Measurements from ENCODE around the gene PIBF1. TPM values are rescaled to one million over a fixed set of nuclear protein-coding genes. Genes with fewer than 3 reads are reported as not detected.
A peak's percentile ranks its signal among the peaks of the same experiment; 100 is the strongest.

PIBF1 gene
- total and polyA plus RNA-seq, 2 of the 4 experiments (the other 2 are of a cell fraction) = 5.1 to 13.3 TPM

GRCh38 chr13:73060251-73061160 is 278.6 kb downstream of the PIBF1 start (continued):
- TF ChIP-seq, protein P1, sequence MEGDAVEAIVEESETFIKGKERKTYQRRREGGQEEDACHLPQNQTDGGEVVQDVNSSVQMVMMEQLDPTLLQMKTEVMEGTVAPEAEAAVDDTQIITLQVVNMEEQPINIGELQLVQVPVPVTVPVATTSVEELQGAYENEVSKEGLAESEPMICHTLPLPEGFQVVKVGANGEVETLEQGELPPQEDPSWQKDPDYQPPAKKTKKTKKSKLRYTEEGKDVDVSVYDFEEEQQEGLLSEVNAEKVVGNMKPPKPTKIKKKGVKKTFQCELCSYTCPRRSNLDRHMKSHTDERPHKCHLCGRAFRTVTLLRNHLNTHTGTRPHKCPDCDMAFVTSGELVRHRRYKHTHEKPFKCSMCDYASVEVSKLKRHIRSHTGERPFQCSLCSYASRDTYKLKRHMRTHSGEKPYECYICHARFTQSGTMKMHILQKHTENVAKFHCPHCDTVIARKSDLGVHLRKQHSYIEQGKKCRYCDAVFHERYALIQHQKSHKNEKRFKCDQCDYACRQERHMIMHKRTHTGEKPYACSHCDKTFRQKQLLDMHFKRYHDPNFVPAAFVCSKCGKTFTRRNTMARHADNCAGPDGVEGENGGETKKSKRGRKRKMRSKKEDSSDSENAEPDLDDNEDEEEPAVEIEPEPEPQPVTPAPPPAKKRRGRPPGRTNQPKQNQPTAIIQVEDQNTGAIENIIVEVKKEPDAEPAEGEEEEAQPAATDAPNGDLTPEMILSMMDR (conservative IDR thresholded peaks at IDR 0.05; ENCODE audit: low read depth, low read length) = 0 out of 2 replicates have a peak, but pooled peaks have one; percentile 0
- TF ChIP-seq POLR2A (IDR thresholded peaks at IDR 0.05; ENCODE audit: low read depth, low read length) = no peak; the same call in 1 of the 2 replicates

DNA sequence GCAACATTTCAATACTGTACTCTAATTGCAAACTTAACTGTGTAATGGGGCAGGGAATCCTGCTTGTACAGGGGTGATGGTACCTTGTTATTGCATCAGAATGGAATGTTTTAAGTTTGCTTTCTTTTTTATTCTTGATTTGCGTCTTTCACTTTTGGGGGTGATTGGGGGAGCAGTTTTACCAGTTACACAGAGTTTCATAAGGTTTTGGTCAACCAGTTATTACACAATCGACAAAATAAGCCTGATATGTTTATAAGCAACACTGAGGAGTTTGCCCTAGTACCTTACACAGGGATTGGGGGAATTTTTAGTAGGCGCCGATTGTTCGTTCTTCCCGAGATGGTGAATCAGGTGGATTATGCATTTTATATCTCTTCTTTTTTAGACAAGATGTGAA is 279.5 kb downstream of the PIBF1 start:
- Histone ChIP-seq H3K36me3 (ENCODE audit: control insufficient read depth, insufficient read depth, low read length) (peaks cover 5% of the 10 kb centered on the region), H3K9me1 (ENCODE audit: insufficient read depth, low read length) (no peaks in the 10 kb centered on the region), H4K20me1 (ENCODE audit: insufficient read depth, low read length) (no peaks in the 10 kb centered on the region), H3K14ac (replicated peaks; ENCODE audit: low read depth, low read length) (no peak overlapping the region), H3K4me3 (ENCODE audit: insufficient read depth, low read depth, low read length) (no peak overlapping the region), H3K18ac (ENCODE audit: low read depth, low read length) (no peak overlapping the region), H3K56ac (ENCODE audit: extremely low read depth, insufficient read depth, low read length) (no peak overlapping the region), H2AK9ac (replicated peaks; ENCODE audit: low read depth, low read length, poor library complexity) (no peak overlapping the region), H4K8ac (ENCODE audit: low read depth in 2 of 2, low read length in 2 of 2) (no peak overlapping the region), H3K27me3 (ENCODE audit: control insufficient read depth, insufficient read depth, low read length) (no peaks in the 10 kb centered on the region), H3K4me2 (ENCODE audit: low read depth, low read length) (peak overlapping the region; percentile 70), H3K4ac (ENCODE audit: low read depth, low read length) (peak overlapping the region; percentile 29; the same call in 1 of the 2 replicates), H3K4me1 (ENCODE audit: control insufficient read depth, insufficient read depth, low read length) (peaks cover 5% of the 10 kb centered on the region), H2AK5ac (ENCODE audit: low read depth, low read length) (no peak overlapping the region), H2BK120ac (ENCODE audit: low read depth, low read length) (no peak overlapping the region), H4K91ac (ENCODE audit: insufficient read depth, low read depth, low read length) (0 out of 2 replicates have a peak overlapping the region, but pooled peaks have one; percentile 4), H2BK20ac (ENCODE audit: low read depth, low read length) (0 out of 2 replicates have a peak overlapping the region, but pooled peaks have one; percentile 41), H3K9ac (ENCODE audit: low read depth, low read length) (no peak overlapping the region), H3K9me3 (ENCODE audit: control insufficient read depth, insufficient read depth, low read length) (no peaks in the 10 kb centered on the region), H3K23ac (ENCODE audit: low read depth, low read length) (no peak overlapping the region), H2BK15ac (ENCODE audit: low read depth, low read length) (no peak overlapping the region), H2AFZ (replicated peaks; ENCODE audit: low read length, poor library complexity) (no peak overlapping the region), H2BK5ac (ENCODE audit: low read depth, low read length, poor library complexity, severe bottlenecking) (no peak overlapping the region), H3K27ac (ENCODE audit: insufficient read depth, low read length) (no peak overlapping the region), H4K5ac (ENCODE audit: low read depth, low read length) (no peak overlapping the region), H3K79me1 (ENCODE audit: low read depth in 1 of 2, low read length in 2 of 2) (peaks cover 18 to 30% of the 10 kb centered on the region in 2 experiments)
- ChIA-PET CTCF (no interaction called here), POLR2A (ENCODE audit: unreplicated experiment) (no interaction called here)
- WGBS, 2 experiments (ENCODE audit: extremely low coverage in 2 of 2, insufficient read length in 1 of 2) = no CpG with 5 or more reads among the region's 6 CpGs
- dilution Hi-C loops (cut with HindIII; ENCODE audit: low sequenced_read_pairs, unreplicated experiment) (no loop called here), intact Hi-C loops (cut with micrococcal nuclease) (loop anchor here (5.0 kb wide), 1 partner anchor 76 kb away; no protein-coding TSS in a partner anchor), in situ Hi-C loops (cut with MboI; ENCODE audit: low sequenced_read_pairs) (no loop called here)
- ATAC-seq (ENCODE audit: low read depth) = no peak
- no peak for DNase-seq
- TF ChIP-seq CEBPB (IDR thresholded peaks at IDR 0.05; ENCODE audit: low read depth, low read length) = peak; percentile 80
- TF ChIP-seq POLR2A (IDR thresholded peaks at IDR 0.05; ENCODE audit: low read depth, low read length) = no peak
- BruUV-seq (replicated peaks) = no TSS peak

Measured in IMR-90 (cell line).